MM.1S (cell line): Measurements from ENCODE around the gene SLC4A1AP.

Source experiments
- EZH2 ChIP-seq: fragments of 300-600 bp; sonication (generic); optimal IDR thresholded peaks from 2 replicates; pipeline ENCODE3; 2017; ENCODE audit warnings: low read depth, mild to moderate bottlenecking, antibody characterized with exemption, low read length, mixed read lengths
- EZH2phosphoT487 ChIP-seq: fragments of 300-600 bp; sonication (generic); IDR thresholded peaks from 2 replicates; pipeline ENCODE4 v1.6.1; 2018; ENCODE audit warnings: antibody characterized with exemption, low read length
- TF ChIP-seq, protein P1 (sequence below): fragments of 300-600 bp; sonication (generic); IDR thresholded peaks from 2 replicates; pipeline ENCODE4 v1.5.1; 2016; ENCODE audit warnings: antibody characterized with exemption, low read length, mixed read lengths

GRCh38 chr2:27640722-27641245 is 22.9 kb upstream of the SLC4A1AP start:
- TF ChIP-seq, protein P1, sequence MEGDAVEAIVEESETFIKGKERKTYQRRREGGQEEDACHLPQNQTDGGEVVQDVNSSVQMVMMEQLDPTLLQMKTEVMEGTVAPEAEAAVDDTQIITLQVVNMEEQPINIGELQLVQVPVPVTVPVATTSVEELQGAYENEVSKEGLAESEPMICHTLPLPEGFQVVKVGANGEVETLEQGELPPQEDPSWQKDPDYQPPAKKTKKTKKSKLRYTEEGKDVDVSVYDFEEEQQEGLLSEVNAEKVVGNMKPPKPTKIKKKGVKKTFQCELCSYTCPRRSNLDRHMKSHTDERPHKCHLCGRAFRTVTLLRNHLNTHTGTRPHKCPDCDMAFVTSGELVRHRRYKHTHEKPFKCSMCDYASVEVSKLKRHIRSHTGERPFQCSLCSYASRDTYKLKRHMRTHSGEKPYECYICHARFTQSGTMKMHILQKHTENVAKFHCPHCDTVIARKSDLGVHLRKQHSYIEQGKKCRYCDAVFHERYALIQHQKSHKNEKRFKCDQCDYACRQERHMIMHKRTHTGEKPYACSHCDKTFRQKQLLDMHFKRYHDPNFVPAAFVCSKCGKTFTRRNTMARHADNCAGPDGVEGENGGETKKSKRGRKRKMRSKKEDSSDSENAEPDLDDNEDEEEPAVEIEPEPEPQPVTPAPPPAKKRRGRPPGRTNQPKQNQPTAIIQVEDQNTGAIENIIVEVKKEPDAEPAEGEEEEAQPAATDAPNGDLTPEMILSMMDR = no peak
- TF ChIP-seq EZH2 = no peak
- no peak for TF ChIP-seq EZH2phosphoT487
